WTC11 (cell line): Measurements from ENCODE around the gene PDE8B. TPM values are rescaled to one million over a fixed set of nuclear protein-coding genes. Genes with fewer than 3 reads are reported as not detected.

Experiments
- ATAC-seq: fragments of 200-7000 bp; cut with Tn5 transposase; 2 replicates; pipeline ENCODE4 v1.10.0; 2021; ENCODE audit warnings: mild to moderate bottlenecking, moderate library complexity
- CTCF ChIA-PET: fragments of 300-600 bp; sonication (Branson Sonifier 250); formaldehyde crosslinking; loops from one replicate; lab custom pipeline; 2021; ENCODE audit warnings: antibody characterized with exemption; lab: Charles Lee
- POLR2A ChIA-PET: fragments of 350-600 bp; sonication (Branson Sonifier 250); formaldehyde crosslinking; loops from one replicate; lab custom pipeline; 2021; ENCODE audit warnings: antibody characterized with exemption; lab: Charles Lee
- DNase-seq: peaks from one replicate; pipeline ENCODE4 v3.0.0; 2021; ENCODE audit warnings: low spot score
- H3K27ac Mint-ChIP-seq: 2 replicates; pipeline ENCODE4 v1.8.0; 2021; ENCODE audit warnings: mixed read lengths
- H3K27me3 Mint-ChIP-seq: 2 replicates; pipeline ENCODE4 v1.8.0; 2021; ENCODE audit warnings: low read depth, mild to moderate bottlenecking, moderate library complexity, mixed read lengths
- H3K36me3 Mint-ChIP-seq: 2 replicates; pipeline ENCODE4 v1.8.0; 2021; ENCODE audit warnings: mixed read lengths
- H3K4me1 Mint-ChIP-seq: 2 replicates; pipeline ENCODE4 v1.8.0; 2022; ENCODE audit warnings: mixed read lengths
- H3K4me3 Mint-ChIP-seq: 2 replicates; pipeline ENCODE4 v1.8.0; 2021; ENCODE audit warnings: mild to moderate bottlenecking, moderate library complexity, mixed read lengths
- H3K9me3 Mint-ChIP-seq: 2 replicates; pipeline ENCODE4 v1.8.0; 2021; ENCODE audit warnings: mixed read lengths
- ELF4 ChIP-seq: sonication (generic); formaldehyde crosslinking; IDR thresholded peaks from 2 replicates; pipeline ENCODE4 v1.8.1; 2022; ENCODE audit warnings: low read depth, mild to moderate bottlenecking, moderate library complexity, missing genetic modification reagents
- ETV6 ChIP-seq: sonication (generic); formaldehyde crosslinking; IDR thresholded peaks from 2 replicates; pipeline ENCODE4 v1.8.1; 2022; ENCODE audit warnings: mild to moderate bottlenecking, missing genetic modification reagents
- FOXJ3 ChIP-seq: sonication (generic); formaldehyde crosslinking; IDR thresholded peaks from 2 replicates; pipeline ENCODE4 v1.9.0; 2021; ENCODE audit warnings: missing genetic modification reagents, mild to moderate bottlenecking, borderline replicate concordance
- IRF2 ChIP-seq: sonication (generic); formaldehyde crosslinking; IDR thresholded peaks from 2 replicates; pipeline ENCODE4 v1.8.0; 2022; ENCODE audit warnings: low read depth, missing genetic modification reagents, borderline replicate concordance
- PRRX2 ChIP-seq: fragments of 250-450 bp; sonication (Bioruptor Pico); IDR thresholded peaks from 2 replicates; pipeline ENCODE4 v1.8.0; 2021; ENCODE audit warnings: mild to moderate bottlenecking
- SP1 ChIP-seq: sonication (generic); formaldehyde crosslinking; conservative IDR thresholded peaks from 2 replicates; pipeline ENCODE4 v1.8.1; 2022; ENCODE audit warnings: missing genetic modification reagents
- TEAD1 ChIP-seq: sonication (generic); formaldehyde crosslinking; IDR thresholded peaks from 2 replicates; pipeline ENCODE4 v1.8.0; 2022; ENCODE audit warnings: mild to moderate bottlenecking, missing genetic modification reagents
- ZNF138 ChIP-seq: sonication (generic); formaldehyde crosslinking; conservative IDR thresholded peaks from 2 replicates; pipeline ENCODE4 v1.8.1; 2022; ENCODE audit warnings: mild to moderate bottlenecking, moderate library complexity, missing genetic modification reagents
- total RNA-seq: library from RNA; stranded (reverse); gene quantifications from 3 replicates; pipeline ENCODE4 v1.2.3, GENCODE V29; 2021
- TF ChIP-seq, protein P1 (sequence below): sonication (generic); formaldehyde crosslinking; IDR thresholded peaks from 2 replicates; pipeline ENCODE4 v1.8.0; 2023; ENCODE audit warnings: missing genetic modification reagents
- TF ChIP-seq, protein P2 (sequence below): sonication (generic); formaldehyde crosslinking; IDR thresholded peaks from 2 replicates; pipeline ENCODE4 v1.8.1; 2022; ENCODE audit warnings: mild to moderate bottlenecking, missing genetic modification reagents, moderate library complexity, borderline replicate concordance
- TF ChIP-seq, protein P3 (sequence below): sonication (generic); formaldehyde crosslinking; conservative IDR thresholded peaks from 2 replicates; pipeline ENCODE4 v1.8.1; 2022; ENCODE audit warnings: mild to moderate bottlenecking, missing genetic modification reagents
- TF ChIP-seq, protein P4 (sequence below): fragments of 250-450 bp; sonication (Bioruptor Pico); IDR thresholded peaks from 2 replicates; pipeline ENCODE4 v1.9.0; 2021; ENCODE audit warnings: mild to moderate bottlenecking, borderline replicate concordance
- TF ChIP-seq, protein P5 (sequence below): sonication (generic); formaldehyde crosslinking; IDR thresholded peaks from 2 replicates; pipeline ENCODE4 v1.8.0; 2022; ENCODE audit warnings: mild to moderate bottlenecking, missing genetic modification reagents
- TF ChIP-seq, protein P6 (sequence below): fragments of 250-450 bp; sonication (Bioruptor Pico); IDR thresholded peaks from 2 replicates; pipeline ENCODE4 v1.9.0; 2021; ENCODE audit warnings: mild to moderate bottlenecking
- TF ChIP-seq, protein P7 (sequence below): sonication (generic); formaldehyde crosslinking; IDR thresholded peaks from 2 replicates; pipeline ENCODE4 v1.8.1; 2022; ENCODE audit warnings: mild to moderate bottlenecking, moderate library complexity, missing genetic modification reagents

Gene PDE8B
- total RNA-seq, 1 experiment from 2014 or later = 0.31 TPM

DNA sequence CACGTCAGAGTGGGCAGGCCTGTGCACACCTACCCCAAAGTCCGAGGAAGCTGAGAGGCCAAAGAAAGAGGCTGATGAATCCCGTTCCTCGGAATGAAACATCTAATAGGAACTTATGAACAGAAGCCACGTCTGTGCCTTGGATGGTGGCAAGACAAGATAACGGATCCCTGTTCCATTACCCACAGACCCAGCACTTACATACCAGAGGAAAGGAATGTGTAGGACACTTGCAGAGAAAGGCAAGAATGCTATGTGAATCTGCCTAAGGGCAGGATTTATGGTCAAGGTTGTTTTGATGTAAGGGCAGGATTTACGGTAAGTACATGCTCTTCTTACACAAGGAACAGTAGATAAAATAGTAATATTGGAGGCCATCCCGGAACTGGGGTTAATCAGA, 188.4 kb downstream of the PDE8B start (continued):
- TF ChIP-seq, protein P1, sequence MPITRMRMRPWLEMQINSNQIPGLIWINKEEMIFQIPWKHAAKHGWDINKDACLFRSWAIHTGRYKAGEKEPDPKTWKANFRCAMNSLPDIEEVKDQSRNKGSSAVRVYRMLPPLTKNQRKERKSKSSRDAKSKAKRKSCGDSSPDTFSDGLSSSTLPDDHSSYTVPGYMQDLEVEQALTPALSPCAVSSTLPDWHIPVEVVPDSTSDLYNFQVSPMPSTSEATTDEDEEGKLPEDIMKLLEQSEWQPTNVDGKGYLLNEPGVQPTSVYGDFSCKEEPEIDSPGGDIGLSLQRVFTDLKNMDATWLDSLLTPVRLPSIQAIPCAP (CRISPR knock-in tag) = no peak
- TF ChIP-seq ETV6 (CRISPR knock-in tag) (no peak), SP1 (no peak), ELF4 (no peak), TEAD1 (no peak), FOXJ3 (CRISPR knock-in tag) (no peak), ZNF138 (CRISPR knock-in tag) (no peak)
- TF ChIP-seq, protein P2, sequence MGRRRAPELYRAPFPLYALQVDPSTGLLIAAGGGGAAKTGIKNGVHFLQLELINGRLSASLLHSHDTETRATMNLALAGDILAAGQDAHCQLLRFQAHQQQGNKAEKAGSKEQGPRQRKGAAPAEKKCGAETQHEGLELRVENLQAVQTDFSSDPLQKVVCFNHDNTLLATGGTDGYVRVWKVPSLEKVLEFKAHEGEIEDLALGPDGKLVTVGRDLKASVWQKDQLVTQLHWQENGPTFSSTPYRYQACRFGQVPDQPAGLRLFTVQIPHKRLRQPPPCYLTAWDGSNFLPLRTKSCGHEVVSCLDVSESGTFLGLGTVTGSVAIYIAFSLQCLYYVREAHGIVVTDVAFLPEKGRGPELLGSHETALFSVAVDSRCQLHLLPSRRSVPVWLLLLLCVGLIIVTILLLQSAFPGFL (CRISPR knock-in tag) = no peak
- TF ChIP-seq, protein P3, sequence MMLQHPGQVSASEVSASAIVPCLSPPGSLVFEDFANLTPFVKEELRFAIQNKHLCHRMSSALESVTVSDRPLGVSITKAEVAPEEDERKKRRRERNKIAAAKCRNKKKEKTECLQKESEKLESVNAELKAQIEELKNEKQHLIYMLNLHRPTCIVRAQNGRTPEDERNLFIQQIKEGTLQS (CRISPR knock-in tag) = no peak
- TF ChIP-seq, protein P4, sequence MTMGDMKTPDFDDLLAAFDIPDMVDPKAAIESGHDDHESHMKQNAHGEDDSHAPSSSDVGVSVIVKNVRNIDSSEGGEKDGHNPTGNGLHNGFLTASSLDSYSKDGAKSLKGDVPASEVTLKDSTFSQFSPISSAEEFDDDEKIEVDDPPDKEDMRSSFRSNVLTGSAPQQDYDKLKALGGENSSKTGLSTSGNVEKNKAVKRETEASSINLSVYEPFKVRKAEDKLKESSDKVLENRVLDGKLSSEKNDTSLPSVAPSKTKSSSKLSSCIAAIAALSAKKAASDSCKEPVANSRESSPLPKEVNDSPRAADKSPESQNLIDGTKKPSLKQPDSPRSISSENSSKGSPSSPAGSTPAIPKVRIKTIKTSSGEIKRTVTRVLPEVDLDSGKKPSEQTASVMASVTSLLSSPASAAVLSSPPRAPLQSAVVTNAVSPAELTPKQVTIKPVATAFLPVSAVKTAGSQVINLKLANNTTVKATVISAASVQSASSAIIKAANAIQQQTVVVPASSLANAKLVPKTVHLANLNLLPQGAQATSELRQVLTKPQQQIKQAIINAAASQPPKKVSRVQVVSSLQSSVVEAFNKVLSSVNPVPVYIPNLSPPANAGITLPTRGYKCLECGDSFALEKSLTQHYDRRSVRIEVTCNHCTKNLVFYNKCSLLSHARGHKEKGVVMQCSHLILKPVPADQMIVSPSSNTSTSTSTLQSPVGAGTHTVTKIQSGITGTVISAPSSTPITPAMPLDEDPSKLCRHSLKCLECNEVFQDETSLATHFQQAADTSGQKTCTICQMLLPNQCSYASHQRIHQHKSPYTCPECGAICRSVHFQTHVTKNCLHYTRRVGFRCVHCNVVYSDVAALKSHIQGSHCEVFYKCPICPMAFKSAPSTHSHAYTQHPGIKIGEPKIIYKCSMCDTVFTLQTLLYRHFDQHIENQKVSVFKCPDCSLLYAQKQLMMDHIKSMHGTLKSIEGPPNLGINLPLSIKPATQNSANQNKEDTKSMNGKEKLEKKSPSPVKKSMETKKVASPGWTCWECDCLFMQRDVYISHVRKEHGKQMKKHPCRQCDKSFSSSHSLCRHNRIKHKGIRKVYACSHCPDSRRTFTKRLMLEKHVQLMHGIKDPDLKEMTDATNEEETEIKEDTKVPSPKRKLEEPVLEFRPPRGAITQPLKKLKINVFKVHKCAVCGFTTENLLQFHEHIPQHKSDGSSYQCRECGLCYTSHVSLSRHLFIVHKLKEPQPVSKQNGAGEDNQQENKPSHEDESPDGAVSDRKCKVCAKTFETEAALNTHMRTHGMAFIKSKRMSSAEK (CRISPR knock-in tag) = no peak

DNA sequence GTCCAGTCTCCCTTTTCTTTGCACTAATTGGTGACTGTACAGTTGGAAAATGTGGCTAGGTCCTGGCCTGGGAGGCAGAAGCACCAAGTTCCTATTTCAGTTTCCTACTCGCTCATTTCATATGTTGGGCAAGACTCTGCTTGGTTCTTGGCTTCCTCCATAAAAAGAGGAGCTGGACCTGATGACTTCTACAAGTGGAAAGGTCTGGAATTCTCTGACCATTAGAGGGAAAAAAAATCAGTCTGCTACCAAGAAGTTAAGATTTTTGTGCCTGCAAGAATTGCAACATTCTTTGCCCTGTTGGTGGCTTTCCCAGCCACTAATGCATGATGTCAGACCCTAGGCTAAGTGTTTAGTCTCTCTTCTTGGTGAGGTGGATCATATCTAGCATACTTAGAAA, 190.2 kb downstream of the PDE8B start:
- no peak overlapping the region for H3K4me3 Mint-ChIP-seq
- ATAC-seq (no peak), DNase-seq (no peak)
- POLR2A ChIA-PET = no interaction called here
- no peaks in the 10 kb centered on the region for H3K36me3 Mint-ChIP-seq
- peaks cover 7% of the 10 kb centered on the region for H3K4me1 Mint-ChIP-seq
- H3K9me3 Mint-ChIP-seq = no peaks in the 10 kb centered on the region
- H3K27me3 Mint-ChIP-seq = no peaks in the 10 kb centered on the region
- no peak for TF ChIP-seq PRRX2 (CRISPR knock-in tag)
- TF ChIP-seq, protein P5, sequence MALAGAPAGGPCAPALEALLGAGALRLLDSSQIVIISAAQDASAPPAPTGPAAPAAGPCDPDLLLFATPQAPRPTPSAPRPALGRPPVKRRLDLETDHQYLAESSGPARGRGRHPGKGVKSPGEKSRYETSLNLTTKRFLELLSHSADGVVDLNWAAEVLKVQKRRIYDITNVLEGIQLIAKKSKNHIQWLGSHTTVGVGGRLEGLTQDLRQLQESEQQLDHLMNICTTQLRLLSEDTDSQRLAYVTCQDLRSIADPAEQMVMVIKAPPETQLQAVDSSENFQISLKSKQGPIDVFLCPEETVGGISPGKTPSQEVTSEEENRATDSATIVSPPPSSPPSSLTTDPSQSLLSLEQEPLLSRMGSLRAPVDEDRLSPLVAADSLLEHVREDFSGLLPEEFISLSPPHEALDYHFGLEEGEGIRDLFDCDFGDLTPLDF = no peak
- TF ChIP-seq, protein P6, sequence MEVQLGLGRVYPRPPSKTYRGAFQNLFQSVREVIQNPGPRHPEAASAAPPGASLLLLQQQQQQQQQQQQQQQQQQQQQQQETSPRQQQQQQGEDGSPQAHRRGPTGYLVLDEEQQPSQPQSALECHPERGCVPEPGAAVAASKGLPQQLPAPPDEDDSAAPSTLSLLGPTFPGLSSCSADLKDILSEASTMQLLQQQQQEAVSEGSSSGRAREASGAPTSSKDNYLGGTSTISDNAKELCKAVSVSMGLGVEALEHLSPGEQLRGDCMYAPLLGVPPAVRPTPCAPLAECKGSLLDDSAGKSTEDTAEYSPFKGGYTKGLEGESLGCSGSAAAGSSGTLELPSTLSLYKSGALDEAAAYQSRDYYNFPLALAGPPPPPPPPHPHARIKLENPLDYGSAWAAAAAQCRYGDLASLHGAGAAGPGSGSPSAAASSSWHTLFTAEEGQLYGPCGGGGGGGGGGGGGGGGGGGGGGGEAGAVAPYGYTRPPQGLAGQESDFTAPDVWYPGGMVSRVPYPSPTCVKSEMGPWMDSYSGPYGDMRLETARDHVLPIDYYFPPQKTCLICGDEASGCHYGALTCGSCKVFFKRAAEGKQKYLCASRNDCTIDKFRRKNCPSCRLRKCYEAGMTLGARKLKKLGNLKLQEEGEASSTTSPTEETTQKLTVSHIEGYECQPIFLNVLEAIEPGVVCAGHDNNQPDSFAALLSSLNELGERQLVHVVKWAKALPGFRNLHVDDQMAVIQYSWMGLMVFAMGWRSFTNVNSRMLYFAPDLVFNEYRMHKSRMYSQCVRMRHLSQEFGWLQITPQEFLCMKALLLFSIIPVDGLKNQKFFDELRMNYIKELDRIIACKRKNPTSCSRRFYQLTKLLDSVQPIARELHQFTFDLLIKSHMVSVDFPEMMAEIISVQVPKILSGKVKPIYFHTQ (CRISPR knock-in tag) = no peak
- TF ChIP-seq, protein P7, sequence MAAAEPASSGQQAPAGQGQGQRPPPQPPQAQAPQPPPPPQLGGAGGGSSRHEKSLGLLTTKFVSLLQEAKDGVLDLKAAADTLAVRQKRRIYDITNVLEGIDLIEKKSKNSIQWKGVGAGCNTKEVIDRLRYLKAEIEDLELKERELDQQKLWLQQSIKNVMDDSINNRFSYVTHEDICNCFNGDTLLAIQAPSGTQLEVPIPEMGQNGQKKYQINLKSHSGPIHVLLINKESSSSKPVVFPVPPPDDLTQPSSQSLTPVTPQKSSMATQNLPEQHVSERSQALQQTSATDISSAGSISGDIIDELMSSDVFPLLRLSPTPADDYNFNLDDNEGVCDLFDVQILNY (CRISPR knock-in tag) = no peak
- no peak for TF ChIP-seq IRF2 (CRISPR knock-in tag)
- H3K27ac Mint-ChIP-seq = no peak overlapping the region
- CTCF ChIA-PET = no interaction called here
